OCI-M2 (cell line): Measurements from ENCODE around the gene IFNA10.
"Not testable (repeated sequence)": the region's sequence is repeated elsewhere in the genome, so short reads cannot be mapped to it uniquely, and the experiment has no call there.

Source experiments
- DNase-seq: peaks from one replicate; lab custom pipeline; 2025; ENCODE audit not compliant: unreplicated experiment; lab: John Stamatoyannopoulos, UW

IFNA10 gene

GRCh38 chr9:21194867-21195776, 11.8 kb downstream of the IFNA10 start:
- not testable (repeated sequence) for DNase-seq

DNA sequence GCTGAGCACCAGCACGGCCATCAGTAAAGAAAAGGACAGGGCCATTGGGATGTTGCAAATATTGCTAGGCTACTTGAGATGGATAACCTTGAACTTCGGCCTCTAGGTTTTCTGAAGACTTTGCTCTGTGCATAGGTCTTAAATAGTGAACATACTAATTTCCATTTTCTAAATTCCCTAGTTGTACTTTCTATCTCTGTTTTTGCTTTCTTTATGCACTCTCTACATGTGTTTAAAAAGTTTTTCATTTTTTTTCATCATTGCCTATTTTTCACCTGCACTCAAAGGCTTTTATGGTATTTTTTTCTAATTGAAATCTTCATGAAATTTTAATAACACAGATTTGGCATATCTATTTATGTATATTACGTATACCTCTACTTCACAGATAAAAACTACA, 19.5 kb downstream of the IFNA10 start, which contains the start of gene IFNA4:
Gene IFNA4, minus strand, starts transcription at position 101 of the 400 bp plus-strand sequence. Its CDS starts 56 bp downstream, at position 45.
- DNase-seq, result not testable (repeated sequence)

- not testable (repeated sequence) for DNase-seq
Measured at GRCh38 chr9:21182810-21183736, 23.9 kb downstream of the IFNA10 start.

GRCh38 chr9:21174671-21175070, 32.3 kb downstream of the IFNA10 start:
- DNase-seq, result no peak

- DNase-seq, result no peak
Measured at GRCh38 chr9:21172156-21172555, 34.8 kb downstream of the IFNA10 start.

- DNase-seq, result no peak
Measured at GRCh38 chr9:21171351-21171750, 35.6 kb downstream of the IFNA10 start.

- not testable (repeated sequence) for DNase-seq
Measured at GRCh38 chr9:21166560-21166959, 40.4 kb downstream of the IFNA10 start, which contains the start of gene IFNA21. TSS of gene IFNA21 (minus strand) at chr9:21166660. CDS start at chr9:21166612, 48 bp downstream.

- DNase-seq, result no peak
Measured at GRCh38 chr9:21165516-21165915, 41.4 kb downstream of the IFNA10 start.

- peak; percentile 11 for DNase-seq
Measured at GRCh38 chr9:21160178-21160577, 46.8 kb downstream of the IFNA10 start.
